ENCODE data around the gene IL3.

Gene IL3

GRCh38 chr5:132065951-132066701, 5.7 kb downstream of the IL3 start:
- Histone ChIP-seq H3K27me3 (replicated peaks) (no peaks in the 10 kb centered on the region), H3K4me3 (ENCODE audit: low read depth, low read length) (no peak overlapping the region), H3K36me3 (replicated peaks) (no peaks in the 10 kb centered on the region), H3K27ac (no peak overlapping the region)
- no peak for TF ChIP-seq CTCF (IDR thresholded peaks at IDR 0.05; ENCODE audit: low read depth, low read length, missing control alignments)
- in situ Hi-C loops (cut with HindIII; ENCODE audit: low pct_ligation_motif_present, low sequenced_read_pairs), result no loop called here
- DNase-seq, result no peak

GRCh38 chr5:132066871-132067270, 6.4 kb downstream of the IL3 start:
- DNase-seq, result no peak
- H3K4me3 ChIP-seq (ENCODE audit: low read depth, low read length), result no peak overlapping the region
- TF ChIP-seq CTCF (IDR thresholded peaks at IDR 0.05; ENCODE audit: low read depth, low read length, missing control alignments), result no peak
- no peaks in the 10 kb centered on the region for H3K36me3 ChIP-seq (replicated peaks)
- H3K27me3 ChIP-seq (replicated peaks), result no peaks in the 10 kb centered on the region
- in situ Hi-C loops (cut with HindIII; ENCODE audit: low pct_ligation_motif_present, low sequenced_read_pairs), result no loop called here
- H3K27ac ChIP-seq, result no peak overlapping the region

GRCh38 chr5:132067451-132067850, 7.0 kb downstream of the IL3 start:
- H3K4me3 ChIP-seq (ENCODE audit: low read depth, low read length), result no peak overlapping the region
- no peaks in the 10 kb centered on the region for H3K36me3 ChIP-seq (replicated peaks)
- no peak for DNase-seq
- H3K27ac ChIP-seq, result no peak overlapping the region
- in situ Hi-C loops (cut with HindIII; ENCODE audit: low pct_ligation_motif_present, low sequenced_read_pairs), result no loop called here
- H3K27me3 ChIP-seq (replicated peaks), result no peaks in the 10 kb centered on the region
- TF ChIP-seq CTCF (IDR thresholded peaks at IDR 0.05; ENCODE audit: low read depth, low read length, missing control alignments), result no peak

- Histone ChIP-seq H3K36me3 (replicated peaks) (no peaks in the 10 kb centered on the region), H3K27me3 (replicated peaks) (no peaks in the 10 kb centered on the region), H3K27ac (no peak overlapping the region), H3K4me3 (ENCODE audit: low read depth, low read length) (no peak overlapping the region)
- no peak for TF ChIP-seq CTCF (IDR thresholded peaks at IDR 0.05; ENCODE audit: low read depth, low read length, missing control alignments)
- DNase-seq, result no peak
- in situ Hi-C loops (cut with HindIII; ENCODE audit: low pct_ligation_motif_present, low sequenced_read_pairs), result no loop called here
Measured at GRCh38 chr5:132067941-132068808, 7.7 kb downstream of the IL3 start.

- Histone ChIP-seq H3K27me3 (replicated peaks) (no peaks in the 10 kb centered on the region), H3K4me3 (ENCODE audit: low read depth, low read length) (no peak overlapping the region), H3K27ac (no peak overlapping the region), H3K36me3 (replicated peaks) (no peaks in the 10 kb centered on the region)
- in situ Hi-C loops (cut with HindIII; ENCODE audit: low pct_ligation_motif_present, low sequenced_read_pairs), result no loop called here
- no peak for TF ChIP-seq CTCF (IDR thresholded peaks at IDR 0.05; ENCODE audit: low read depth, low read length, missing control alignments)
- DNase-seq, result no peak
Measured at GRCh38 chr5:132069561-132069960, 9.1 kb downstream of the IL3 start.
